Right forelimb (tissue), 1 donor: ENCODE measurements around the gene SMC3.
A peak's percentile ranks its signal among the peaks of the same experiment; 100 is the strongest.

ENCODE experiments used
- DNase-seq: peaks from one replicate; pipeline ENCODE4 v3.0.0-alpha.2; 2018

The SMC3 gene

DNA sequence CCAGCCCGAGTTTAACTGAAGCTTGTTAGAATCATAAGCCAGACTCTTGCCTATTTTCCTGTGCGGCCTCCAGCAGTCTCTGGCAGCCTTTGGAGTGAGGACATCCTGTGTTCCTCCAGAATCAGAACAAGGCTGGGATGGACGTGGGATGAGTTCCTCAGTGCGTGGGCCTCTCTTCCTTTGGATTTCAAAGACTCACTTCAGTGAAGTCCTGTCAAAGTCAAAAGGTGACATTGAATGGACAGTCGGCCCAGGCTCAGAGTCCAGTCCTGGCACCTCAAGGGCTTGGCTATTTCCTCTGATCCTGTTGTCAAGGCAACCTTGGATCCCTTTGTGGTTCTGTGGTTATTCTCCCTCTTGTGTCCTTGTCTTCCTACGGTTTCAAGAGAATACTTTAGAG lies 21.4 kb upstream of the SMC3 start:
- no peak for DNase-seq

DNA sequence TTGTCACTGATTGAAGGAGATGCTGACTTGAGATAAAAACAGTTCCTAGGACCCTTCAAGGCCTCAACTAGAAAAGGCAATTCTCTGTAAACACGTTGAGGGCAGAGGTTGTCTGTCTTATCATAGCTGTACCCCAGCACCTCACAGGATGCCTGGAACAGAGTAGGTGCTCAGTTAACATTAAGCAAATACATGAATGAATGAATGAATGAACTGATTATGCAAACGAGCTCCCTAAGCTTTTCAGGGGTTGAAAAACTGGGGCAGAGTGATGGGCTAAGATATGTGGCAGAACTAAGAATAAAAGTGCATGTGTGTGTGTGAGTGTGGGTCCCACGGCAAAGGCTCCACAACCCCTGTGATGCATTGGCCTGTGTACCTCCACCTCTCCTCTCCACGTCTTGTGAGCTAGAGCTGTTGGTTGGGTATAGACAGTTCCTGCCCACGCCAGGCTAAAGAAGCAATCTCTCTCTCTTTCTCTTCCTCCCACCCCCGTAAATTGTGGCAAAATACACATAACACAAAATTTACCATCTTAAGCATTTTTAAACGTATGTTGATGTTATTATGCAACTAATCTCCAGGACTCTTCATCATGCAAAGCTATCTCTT lies 20.9 kb upstream of the SMC3 start:
- DNase-seq: no peak

DNA sequence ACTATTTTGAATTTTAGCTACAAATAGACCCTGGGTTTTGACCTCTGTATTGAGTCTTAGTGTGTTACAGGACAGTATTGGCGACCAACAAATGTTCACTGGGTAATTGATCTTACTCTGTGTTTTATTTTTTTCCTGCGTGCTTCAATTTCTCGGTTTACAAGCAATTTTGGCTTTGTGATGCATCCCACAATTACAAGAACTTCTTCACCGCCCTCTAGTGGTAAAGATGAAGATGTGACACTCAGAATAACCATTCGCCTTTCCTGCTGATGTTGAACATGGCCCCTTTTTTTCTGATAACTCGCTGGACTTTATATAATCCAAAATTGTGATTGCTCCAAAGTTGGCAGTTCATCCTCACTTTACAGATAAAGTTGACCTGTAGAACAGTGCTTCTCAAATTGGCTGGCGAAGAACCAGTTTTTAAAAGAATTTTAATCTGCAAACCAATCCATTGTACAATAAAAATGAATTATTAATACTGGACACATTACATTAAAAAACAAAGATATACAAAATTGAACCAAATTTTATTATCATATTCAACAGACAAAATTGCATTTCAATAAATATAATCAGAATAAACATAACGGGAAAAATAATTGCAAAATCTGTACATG lies 20.2 kb upstream of the SMC3 start:
- no peak for DNase-seq

DNA sequence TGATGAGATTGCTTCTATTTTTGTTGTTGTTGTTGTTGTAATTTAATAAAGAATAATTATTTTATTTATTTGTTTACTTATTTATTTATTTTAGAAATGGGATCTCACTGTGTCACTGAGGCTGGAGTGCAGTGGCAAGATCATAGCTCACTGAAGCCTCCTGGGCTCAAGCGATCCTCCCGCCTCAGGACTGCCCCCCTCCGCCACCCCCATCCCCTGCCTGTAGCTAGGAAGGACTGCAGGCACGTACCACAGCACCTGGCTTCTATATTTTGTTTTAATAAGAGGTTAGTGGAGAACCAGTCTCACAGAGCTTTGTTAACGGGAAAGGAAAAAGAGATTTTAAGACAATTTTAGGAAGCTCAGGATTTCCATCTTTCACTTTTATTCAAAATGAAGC lies 19.5 kb upstream of the SMC3 start:
- no peak for DNase-seq

DNA sequence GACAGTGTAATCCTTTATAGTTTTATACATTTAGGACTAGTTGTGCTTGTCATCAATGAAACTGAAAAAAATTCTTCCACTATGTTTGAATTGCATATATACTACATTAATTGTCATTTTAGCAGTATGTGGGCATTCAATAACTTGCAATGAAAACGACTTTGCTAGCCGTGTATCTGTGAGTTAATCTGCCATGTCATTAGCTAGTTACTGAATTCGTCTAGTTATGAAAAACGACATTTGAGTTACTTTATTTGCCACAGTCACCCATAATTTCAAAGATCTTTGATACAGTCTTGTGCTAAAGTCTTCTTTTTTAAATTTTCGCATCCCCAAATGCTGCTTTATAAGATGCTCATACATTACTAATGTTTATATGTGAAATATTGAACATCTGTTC lies 18.3 kb upstream of the SMC3 start:
- no peak for DNase-seq

DNA sequence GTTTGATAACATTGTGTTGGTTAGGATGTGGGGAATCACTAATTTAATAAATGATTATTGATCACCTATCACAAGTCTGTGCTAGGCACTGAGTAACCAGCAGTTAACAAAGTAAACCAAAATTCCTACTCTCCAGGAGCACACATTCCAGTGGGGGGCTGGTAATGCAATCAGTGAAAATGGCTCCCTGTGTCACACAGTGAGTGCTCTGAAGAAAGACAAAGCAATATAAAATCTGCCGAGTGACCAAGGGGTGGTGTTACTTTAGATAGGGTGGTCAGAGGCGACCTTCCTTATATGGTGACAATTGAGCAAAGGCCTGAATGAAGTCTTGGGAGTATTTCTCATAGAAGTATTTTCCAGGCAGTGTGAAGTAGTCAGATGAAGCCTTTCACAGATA lies 13.6 kb upstream of the SMC3 start:
- DNase-seq: no peak

DNA sequence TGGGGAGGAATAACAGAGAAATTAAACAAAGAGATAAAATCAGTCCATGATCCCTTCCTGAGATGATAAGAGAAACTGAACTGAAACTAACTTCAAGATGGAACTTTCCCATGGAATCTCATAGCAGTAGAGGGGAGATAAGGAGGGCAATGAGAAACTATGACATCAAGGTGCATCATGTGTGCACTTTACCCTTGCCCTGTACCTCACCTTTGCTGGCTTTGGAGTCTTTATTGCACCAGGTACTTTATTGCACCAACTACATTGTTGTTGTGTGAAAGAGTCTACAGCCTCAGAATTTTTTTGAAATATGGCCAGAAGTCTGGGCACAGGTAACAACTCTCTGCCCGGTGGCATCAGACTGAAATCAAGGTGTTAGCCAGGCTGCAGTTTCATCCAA lies 11.2 kb upstream of the SMC3 start:
- no peak for DNase-seq

DNA sequence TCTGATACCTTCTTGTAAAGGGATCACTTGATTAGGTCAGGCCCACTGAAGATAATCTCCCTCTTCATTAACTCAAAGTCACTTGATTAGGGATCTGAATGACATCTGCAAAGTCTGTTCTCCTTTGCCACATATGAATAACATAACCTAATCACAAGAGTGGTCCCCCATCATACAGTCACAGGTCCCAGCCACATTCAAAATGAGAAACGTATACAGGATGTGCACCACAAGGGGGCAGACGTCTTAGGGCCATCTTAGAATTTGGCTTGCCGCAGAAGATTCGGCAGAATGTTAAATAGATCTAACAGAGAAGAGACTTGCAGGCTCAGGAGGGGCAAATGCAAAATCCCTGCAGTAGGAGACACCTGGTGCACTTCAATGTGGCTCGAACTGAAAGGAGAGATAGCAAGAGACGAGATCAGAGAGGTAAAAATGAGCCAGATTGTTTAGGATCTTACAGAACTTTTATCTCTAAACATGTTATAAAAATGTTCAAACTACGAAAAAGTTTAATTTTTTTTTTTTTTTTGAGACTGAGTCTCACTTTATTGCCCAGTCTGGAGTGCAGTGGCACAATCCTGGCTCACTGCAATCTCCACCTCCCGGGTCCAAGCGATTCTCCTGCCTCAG lies 10.4 kb upstream of the SMC3 start:
- no peak for DNase-seq

DNA sequence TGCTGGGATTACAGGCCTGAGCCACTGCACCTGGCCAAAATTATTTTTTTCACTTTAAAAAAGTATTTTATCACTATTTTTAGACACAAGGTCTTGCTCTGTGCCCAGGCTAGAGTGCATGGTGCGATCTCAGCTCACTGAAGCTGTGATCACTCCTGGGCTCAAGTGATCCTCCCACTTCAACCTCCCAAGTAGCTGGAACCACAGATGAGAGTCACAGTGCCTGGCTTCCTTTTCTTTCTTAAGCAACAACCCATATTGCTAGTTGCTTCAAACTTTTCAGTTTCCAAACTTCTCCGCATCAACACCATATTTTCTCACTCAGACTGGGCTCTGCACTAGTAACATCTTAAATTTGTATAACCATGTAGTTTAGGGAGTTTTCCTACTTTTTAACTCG lies 9.5 kb upstream of the SMC3 start:
- DNase-seq: no peak

DNA sequence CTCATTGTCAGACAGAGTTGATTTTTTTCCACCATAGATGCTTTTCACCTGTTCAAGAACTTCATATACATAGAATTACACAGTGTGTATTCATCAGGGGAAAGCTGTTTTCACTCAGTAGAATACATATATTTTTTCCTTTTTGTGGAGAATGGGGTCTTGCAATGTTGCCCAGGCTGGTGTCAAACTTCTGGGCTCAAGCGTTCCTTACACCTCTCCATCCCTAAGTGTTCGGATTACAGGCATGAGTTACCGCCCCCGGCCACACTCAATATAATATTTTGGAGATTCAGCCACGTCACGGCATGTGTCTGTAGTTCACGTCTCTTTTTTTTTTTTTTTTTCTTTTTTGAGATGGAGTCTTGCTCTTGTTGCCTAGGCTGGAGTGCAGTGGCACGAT lies 7.5 kb upstream of the SMC3 start:
- DNase-seq: no peak

DNA sequence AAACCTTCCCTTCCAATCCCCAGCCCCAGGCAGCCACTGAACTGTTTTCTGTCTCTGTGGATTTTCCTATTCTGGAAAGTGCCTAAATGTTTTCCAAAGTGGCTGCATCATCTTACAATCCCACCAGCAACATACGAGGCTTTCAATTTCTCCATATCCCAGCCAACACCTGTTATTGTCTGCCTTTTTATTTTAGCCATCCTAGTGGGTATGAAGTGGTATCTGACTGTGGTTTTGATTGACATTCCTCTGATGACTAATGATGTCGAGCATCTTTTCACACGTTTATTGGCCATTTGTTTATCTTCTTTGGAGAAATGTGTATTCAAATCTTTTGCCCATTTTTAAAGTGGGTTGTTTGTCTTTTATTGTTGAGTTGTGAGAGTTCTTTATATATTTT lies 6.2 kb upstream of the SMC3 start:
- DNase-seq: no peak

DNA sequence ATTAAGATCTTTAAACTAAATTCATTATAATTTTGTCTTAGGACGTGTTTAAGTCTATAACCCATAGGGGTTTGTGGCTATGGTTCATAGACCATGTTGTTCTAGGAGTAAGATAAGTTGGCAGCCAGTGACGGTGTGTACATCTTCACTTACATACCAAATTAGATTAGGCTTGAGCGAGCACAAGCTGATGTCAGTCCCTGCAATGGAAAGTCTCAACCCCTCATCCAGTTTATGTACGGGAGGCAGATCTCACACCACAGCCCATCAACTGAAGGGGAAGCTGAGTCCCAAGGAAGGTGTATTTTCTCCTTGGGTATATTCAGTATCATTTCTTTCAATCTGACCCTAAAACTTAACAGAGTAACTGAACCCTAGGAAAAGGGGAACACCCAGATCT lies 5.1 kb upstream of the SMC3 start:
- DNase-seq: no peak

DNA sequence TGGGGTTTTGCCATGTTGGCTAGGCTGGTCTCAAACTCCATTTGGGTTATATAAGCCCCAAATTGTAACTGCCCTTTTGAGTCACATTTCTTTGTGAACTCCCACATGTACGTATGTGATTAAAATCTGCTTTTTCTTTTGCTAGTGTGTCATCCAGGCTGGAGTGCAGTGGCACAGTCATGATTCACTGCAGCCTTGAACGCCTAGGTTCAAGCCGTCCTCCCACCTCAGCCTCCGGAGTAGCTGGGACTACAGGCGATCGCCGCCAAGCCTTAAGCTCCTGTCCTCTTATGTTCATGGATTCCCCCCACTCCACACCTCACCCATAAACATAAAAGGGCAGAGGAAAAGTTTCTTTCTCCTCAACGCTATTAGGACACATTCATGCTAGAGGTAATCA lies 4.4 kb upstream of the SMC3 start:
- DNase-seq: no peak

DNA sequence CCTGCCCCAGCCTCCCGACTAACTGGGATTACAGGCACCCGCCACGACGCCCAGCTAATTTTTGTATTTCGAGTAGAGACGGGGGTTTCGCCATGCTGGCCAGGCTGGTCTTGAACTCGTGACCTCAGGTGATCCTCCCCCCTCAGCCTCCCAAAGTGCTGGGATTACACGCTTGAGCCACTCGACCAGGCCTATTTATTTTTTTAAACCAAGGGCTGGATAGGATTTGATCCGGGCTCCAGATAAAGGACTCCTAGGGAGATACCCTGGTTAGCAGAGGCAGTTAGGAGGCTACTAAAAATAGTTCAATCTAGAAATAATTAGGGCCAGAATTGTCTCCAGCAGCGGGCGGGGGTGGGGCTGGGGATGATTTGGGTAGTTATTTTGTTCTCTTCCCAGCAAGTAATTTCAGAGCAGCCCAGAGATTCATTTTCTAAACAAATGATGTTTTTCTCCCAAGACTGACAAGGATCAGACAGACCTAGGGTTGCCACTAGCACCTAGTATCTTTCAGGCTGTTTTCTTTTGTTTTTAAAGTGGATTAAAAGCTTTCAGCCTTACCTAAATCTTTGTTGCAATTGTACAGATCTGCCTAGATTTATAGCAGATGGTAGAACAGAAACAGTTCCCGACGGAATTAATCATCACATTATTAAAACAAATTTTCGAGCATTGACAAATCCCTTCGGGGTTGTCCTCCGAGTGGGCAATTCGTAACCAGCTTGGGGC lies 859 bp upstream of the SMC3 start:
- no peak for DNase-seq

DNA sequence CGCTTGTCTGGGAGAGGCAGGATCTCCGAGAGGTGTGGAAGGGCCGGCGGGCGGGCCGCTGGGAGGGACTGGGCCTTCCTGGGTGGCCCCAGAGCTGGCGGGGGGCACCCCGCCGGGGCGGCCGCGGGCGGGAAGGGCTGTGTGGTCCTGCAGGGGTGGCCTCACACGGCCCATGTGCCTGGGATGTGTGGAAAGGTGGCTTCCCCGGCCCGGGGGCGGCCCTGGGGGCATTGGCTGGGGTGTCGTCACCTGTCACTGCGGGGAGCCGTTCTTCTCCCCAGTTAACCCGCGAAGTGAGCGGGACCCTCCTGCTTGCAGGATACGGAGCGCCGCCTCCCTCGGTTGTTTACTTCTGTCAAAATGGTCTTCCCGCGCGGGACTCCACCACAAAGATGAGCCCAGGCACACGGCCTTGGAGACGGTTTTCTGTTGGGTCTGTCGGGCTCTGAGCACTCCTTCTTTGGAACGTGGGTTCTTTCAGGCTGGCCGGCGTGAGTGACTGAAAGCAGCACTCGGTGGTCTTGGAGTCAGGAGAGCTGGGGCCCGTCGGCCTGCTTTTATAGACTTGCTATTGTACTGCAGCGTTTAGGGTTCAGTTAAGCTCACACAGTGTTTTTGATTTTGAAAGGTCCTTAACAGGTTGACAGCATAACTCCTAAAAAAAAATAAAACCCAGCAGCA lies 700 bp downstream of the SMC3 start:
- DNase-seq: peak; percentile 65

DNA sequence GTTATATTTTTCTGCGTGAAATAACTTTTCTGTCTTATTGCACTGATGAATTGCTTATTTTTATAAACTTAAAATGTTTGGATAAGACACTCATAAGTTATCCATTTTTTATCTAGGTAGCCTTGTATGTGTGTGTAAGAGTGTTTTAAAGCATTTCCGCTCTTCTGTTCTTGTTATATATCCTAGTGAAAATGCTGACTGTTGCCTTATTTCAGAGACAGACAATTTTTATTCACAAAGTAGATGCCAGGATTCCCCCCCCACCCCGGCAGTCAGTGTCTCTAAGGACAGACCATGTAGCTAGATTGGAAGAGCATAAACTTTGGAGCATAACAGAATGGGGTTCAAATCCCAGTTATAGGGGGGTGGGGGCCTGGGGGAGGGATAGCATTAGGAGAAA lies 1.6 kb downstream of the SMC3 start:
- DNase-seq: no peak

DNA sequence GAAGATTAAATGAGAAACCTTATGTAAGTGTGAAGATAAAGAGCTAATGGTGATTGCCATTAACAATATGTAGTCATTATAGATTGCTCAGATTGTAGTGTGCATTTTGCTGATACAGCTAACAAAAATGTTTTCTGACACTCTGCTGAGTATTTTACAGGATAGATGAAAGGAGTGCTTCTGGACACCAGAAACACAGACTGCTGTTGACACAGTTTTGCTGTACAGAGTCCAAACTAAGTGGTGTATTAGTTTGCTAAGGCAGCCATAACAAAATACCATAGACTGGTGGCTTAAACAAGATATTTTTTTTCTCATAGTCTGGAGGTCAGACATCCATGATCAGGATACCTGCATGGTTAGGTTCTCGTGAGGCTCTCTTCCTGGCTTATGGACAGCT lies 2.2 kb downstream of the SMC3 start:
- DNase-seq: no peak

DNA sequence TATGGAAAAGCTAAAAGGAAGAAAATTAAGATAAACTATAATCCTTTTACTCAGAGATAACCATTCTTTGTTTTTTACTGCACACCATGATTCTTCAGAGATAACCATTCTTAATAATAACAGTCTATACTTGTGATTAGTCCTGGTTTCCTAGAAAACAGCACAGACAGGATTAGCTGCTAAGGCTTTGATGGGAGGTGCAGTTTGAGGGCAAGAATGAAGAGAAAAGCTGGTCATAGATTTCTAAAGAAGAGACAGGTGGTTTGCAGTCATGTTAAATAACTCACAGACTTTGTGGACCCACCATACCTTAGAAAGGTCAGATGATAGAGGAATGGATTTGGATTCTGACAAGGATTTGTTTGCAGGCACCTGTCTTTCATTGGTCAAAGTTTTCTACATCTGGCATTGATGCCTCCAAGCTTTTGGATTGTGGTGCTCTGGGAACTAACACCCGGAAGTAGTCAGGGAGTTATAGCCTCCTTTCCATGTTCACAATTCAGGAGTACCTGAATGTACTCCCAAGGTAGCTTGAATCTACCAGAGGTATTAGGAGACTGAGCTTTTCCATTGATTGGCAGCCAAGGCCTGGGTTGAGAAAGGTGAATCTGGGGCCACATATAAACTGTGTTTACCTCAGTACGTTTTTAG lies 3.7 kb downstream of the SMC3 start:
- DNase-seq: no peak

DNA sequence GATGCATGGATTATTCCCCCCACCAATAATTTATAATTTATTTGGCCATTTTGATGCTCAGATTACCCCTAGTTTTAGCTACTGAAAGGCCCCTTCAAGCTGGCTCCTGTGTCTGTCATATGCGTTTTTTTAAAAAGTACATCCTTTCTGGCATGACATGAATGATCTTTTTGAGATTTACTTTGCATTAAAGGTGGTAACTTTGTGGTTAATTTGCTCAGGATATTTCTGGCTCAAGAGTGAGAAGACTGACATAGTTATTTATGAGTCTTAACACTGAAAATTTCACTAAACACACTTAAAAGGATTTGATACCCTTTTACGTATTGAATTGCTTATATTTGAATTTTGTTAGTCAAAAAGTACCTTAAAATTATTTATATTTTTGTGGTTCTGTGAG lies 5.4 kb downstream of the SMC3 start:
- no peak for DNase-seq

DNA sequence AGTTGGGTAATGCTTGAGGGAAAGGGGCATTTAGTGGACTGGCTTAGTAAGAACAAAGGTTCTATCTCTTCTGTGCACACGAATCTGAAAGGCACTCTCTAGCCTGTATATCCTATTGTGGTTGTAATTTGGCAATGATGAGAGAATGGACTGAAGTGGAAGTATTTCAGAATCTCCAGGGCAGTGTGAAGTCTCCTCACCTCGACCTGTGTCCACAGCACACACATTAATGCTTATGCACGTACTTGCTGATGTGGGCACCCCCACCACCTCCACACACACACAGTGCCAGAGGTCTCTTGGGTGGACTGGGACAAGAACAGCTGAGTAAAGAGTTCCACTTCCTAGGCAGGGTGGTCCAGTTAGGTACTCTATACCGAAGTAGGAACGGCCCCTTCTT lies 6.9 kb downstream of the SMC3 start:
- DNase-seq: no peak

DNA sequence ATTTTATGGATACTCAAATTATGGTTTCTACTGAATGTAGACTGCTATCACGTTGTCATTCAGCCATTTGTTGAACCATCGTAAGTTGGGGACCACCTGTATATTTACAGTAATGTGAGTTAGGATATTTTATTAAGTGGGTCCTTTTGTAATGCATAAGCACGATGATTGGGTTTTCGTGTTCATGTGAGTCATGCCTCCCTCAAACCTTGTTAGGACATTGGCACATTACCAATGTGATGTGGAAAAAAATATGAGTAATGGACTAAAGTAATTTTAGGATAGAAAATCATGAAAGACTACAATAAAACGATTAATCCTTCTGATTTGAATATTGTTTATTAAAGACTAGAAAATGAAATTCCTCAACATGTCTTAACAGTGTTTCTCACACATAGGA lies 8.7 kb downstream of the SMC3 start:
- no peak for DNase-seq

DNA sequence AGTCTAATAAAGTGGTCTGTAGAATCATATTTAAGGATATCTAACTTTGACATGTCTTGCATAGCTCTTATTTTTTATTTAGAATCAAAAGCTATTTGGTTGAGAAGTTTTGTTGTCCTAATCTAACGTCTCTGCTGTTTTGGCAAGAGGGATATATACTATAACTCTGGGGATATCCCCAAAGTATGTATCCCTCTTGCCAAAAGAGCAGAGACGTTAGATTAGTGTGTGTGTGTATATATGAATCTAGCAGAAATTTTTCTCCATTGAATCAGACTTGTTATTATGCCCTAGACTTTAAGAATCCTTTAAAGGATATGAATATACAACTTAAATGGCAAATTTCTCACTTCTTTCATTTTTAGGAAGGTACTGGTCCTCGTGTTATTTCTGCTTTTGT lies 9.6 kb downstream of the SMC3 start:
- DNase-seq: no peak

DNA sequence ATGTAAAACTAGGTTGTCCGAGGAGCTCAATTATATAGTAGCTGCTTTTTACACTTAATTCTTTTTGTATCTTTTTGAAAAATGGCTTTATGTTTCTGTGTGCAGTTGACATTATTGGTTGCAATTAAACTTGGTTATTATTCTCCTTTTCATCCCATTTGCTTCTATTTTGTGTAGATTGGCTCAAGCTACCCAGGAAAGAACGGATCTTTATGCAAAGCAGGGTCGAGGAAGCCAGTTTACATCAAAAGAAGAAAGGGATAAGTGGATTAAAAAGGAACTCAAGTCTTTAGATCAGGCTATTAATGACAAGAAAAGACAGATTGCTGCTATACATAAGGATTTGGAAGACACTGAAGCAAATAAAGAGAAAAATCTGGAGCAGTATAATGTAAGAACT lies 16.5 kb downstream of the SMC3 start:
- no peak for DNase-seq
